GM18511 (cell line): ENCODE results near the gene PDE4D.

ENCODE experiments used
- ATAC-seq: cut with Tn5 transposase; IDR thresholded peaks from one replicate; pipeline ENCODE4 v1.9.1; 2021; ENCODE audit warnings: mild to moderate bottlenecking, moderate library complexity; ENCODE audit not compliant: unreplicated experiment

Gene PDE4D

DNA sequence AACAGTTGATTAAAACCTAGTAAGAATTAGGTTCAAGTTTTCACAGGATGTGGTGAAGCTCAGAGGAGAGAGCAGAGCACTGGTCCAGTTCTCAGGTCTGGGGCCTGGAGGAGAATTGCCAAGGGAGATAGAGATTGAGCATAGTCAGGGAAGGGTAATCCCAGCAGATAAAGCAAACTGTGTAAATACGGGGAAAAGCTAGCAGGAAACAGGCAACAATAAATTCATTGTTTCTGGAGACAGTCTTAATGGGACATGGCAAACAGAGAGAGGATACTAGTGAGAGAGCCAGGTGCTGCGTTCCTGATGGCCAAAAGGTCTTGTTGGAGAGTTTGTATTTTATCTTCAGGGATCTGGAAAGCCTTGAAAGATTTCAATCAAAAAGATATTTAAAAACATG lies 333.0 kb downstream of the PDE4D start:
- no peak for ATAC-seq

DNA sequence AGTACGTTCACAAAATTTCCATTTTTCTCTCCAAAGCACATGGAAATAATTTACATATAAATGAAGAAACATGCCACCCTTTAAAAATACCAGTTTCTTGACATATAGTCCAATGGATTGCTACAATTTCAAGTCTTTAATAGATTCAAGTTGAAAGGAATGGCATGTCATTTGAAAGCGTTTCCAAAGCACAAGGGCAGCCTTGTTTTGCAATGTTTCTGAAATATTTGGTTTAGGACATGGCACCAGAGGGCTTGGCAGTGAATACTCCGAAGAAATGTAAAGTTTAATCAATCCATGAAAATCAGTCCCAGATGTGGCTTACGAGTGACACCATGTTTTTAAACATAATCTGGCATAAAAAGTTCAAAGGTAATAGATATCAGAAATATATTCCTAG lies 333.7 kb downstream of the PDE4D start:
- ATAC-seq: no peak

DNA sequence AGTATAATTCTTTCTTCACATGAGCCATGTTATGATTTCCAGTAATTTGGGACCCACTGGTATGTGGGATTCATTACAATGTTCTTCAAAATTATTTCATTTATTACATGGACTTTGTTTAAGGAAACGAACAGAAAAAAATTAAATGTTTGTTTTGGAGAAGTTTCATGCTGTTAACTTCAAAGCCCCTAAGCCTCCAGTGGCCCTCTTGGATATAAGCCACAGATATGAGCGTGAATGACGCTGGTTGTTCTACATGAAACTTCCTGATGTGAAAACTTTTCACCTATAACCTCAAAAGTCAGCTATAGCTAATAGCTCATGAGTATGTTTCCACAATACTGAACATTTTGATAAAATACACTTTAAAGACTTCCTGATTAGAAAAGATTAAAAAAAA lies 334.2 kb downstream of the PDE4D start:
- ATAC-seq: no peak

DNA sequence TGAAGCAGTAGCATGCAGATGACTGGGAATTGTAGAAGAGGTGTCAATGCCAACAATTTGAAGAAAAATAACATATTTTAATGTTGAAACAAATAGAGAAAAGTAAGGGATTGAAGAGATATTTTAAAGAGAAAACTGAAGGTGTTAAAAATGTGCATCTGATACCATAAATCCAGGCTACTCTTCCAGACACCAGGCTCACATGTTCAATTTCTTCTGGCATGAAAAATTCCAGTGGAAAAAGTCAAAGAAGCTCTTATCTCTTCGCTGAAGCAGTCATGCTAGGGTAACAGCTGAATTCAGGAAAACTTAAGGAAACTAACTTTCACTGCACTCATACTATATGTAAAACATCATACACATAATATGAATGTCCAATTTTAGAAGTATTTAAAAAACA lies 335.0 kb downstream of the PDE4D start:
- ATAC-seq: no peak

DNA sequence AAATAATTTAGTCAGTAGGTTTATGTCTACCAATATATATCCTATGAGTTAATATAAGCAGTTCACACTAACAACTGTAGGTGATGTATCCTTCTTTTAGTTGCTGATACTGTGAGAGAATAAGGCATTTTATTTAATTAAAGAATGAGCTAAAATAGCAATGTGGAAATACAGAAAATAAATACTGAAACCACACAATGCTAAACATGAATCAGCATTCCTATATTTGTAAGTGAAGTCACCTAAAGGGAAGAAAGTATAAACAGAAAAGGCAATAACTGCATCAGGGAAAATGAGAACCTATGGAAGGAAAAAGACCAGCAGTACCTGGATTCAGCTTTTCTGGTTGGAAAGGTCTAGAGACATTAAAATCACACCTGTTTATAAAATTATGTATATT lies 336.0 kb downstream of the PDE4D start:
- ATAC-seq: no peak

- no peak for ATAC-seq
Observed at GRCh38 chr5:59555596-59555995, 337.9 kb downstream of the PDE4D start.

DNA sequence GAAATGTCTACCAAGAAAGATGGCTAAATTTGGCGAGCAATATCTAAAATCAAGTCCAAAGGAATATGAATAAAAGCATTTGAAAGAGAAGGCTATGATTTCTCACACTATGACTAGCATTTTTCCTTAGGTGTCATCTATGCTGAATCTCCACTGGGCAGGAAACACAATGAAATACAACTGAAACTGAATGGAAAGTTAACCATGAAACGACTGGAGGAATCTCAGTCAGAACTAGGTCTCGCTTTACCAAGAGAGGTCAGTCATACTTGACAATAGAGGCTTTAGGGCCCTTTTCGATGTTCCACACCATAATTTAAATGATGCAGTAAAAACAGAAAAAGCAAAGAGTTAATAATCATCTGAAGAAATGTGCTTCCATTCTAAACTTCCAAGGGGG lies 339.0 kb downstream of the PDE4D start:
- no peak for ATAC-seq

GRCh38 chr5:59553992-59554391 lies 339.5 kb downstream of the PDE4D start:
- ATAC-seq: no peak

DNA sequence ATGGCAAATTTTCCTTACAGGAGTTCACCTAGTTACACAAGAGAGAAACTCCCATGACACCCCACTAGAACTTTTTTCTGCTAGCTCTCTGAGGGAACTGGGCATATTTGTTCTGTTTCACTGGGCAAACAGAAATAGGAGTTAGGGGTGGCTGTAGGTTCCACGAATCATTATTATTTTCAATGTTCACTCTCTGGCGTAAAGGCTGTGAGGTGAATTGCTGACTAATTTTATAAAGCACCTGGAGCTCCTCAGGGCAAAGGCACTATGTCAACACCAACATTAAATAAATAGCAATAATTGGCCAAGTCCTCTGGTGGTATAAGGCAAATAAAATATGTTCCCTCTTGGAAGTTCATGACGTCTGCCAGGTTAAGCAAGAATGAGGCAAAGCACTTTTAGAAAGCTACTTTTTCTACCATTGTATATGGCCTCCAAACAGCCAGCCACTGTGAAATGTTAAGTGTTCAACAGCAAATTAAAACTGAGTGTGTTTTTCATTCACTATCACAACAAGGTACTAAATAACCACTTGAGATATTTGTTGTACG lies 344.6 kb downstream of the PDE4D start:
- ATAC-seq: no peak

GRCh38 chr5:59547731-59548130 lies 345.8 kb downstream of the PDE4D start:
- no peak for ATAC-seq

DNA sequence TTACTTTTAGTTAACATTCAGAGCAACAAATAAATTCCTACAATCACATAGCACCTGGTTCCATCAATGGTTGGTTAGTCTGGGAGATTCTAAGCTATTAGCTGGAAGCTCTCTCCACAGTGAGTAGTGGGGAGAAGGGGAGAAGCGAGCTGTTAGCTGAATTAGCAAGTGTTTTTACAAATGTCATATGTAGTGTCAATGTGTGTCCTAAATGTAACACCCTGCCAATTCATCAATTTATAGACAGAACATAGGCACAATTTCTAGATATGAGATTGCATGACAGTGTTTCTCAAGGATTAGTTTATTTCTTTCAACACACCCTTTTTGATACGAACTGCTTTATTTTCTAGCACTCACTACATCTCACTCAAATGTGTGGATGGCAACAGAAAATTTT lies 349.0 kb downstream of the PDE4D start:
- ATAC-seq: no peak

DNA sequence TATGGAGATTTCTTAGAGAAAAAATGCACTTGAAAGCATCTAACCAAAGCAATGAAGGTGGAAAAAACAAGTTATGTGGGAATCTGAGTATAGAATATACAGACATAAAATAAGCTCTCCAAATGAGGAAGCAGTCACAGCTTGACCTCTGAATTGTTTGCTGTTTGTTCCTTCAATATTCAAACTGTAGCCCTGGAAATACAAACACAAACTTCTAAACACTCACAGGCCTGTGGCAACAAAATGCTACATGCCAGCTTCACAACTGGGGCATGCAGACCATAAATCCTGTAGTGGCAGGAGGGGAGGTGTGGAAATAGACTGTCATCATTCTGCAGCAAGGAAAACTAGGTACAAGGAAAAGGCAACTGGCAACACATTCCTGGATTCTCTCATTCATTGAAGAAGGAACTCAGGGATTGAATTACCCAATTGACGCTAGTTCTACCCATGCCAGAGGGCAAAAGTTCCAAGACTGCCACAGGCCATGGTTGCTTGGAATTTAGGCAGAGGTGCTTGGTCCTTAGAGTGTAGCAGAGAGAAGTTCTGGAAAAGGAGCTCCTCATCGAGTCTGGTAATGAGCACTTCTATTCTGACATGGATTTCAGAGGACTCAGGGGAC lies 349.6 kb downstream of the PDE4D start:
- ATAC-seq: no peak

DNA sequence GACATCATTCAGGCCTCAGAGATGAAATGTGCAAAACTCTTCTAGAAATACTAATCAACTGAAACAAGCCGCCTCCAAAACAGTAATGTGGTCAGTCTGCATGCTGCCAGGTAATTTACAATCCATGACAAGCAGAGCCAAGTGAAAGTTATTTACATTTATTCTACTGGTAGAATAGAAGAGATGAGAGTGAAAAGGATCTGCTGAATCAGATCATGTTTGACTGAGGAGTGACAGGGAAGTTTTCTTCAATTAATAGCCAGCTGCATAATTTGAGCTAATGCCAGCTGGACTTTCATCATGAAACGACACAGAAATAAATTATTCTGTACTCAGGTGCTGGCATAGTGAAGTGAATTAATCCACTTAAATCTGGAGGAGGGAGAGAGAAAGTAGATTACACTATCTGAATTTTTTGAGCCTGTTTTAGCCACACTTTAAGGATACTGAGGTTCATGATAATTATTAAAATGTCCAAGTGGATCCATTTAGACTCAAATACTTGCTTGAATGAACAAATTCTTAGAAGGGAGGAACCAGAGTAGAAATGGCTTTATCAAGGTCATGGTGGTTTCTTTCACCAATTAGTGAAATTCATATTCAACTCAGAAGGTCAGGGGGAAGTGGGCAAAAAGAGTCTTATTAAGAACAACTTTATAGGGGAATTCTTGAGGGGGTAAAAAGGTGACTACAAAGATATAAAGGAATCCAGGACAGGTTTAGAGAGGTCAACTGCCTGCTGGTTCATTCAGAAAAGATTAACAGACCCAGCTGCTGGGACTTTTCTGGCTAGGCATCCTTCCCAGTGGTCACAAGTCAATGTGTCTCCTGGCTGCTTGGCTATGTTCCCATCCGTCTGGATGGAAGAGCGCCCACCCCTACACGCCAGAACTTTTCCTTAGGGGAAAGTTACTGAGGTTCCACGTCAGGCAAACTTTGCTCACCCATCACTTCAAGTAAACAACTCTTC lies 350.4 kb downstream of the PDE4D start:
- ATAC-seq: no peak

DNA sequence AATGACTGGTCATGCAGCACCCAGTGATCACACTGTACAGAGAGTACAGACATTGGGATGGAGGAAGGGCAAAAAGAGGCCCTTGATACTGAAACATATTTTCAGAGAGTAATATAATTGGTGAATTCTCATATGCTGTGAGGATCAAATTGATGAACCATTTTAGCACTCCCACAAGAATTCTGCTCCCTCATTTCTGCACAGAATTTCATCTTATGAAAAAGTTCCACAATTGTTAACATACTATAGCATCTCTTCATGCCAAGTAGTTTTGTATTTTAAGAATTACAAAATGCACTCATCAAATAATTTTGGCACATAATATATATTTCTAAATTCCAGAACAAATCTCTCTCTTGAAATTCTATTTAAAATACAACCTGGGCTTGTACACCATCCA lies 351.2 kb downstream of the PDE4D start:
- ATAC-seq: no peak

DNA sequence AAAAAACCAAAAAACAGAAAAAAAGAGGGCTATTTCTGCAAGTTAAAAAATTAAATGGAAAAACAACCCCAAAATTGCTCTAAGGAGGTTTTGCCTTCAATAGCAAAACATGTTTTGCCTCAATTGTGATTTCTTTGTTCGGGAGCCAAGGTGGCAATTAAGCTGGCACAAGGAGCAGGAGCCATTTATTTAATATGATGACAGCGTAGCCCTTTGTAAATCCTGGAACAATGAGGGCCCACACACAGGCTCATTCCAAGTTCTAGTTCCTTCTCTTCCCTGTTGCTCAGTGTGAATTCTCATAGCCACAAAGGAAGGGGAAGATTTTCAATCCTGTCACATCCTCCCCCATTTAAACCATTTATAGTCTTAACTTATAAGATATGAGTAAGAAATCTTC lies 353.2 kb downstream of the PDE4D start:
- no peak for ATAC-seq

GRCh38 chr5:59538750-59539121 lies 354.8 kb downstream of the PDE4D start:
- no peak for ATAC-seq

GRCh38 chr5:59537961-59538749 lies 355.4 kb downstream of the PDE4D start:
- ATAC-seq: no peak

DNA sequence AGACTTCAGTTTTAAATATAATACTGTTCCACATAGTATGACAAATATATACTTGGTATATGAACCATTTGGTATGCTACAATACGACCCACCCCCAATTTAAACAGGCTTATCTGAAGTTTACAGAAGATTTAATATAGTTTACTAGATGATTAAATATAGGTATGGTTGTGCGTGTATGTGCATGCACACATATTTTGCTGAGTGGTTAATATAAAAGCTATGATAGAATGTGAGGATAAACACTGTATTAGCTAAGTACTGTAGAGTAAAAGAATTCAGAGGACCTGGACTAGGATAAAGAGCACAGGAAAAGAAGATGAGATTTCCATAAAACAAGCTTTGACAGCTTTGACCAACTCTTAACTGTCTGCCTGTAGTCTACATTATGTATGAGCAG lies 356.7 kb downstream of the PDE4D start:
- ATAC-seq: no peak

DNA sequence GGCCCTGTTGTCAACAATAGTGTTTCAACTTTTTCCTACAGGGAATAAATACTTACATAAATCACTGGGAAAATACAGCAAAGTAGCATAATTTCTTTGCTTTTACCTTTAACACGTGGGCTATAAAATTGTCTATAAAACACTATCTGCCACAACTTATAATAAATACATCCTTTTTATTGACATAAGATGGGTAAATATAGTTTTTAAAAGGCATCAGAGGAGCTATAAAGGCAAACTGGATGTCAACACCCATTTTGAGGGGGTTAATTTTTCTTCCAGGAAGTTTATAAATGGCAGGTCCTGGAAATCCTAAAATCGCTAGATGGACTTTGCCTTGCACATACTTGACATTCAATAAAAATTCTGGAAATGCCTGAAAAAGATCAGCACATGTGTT lies 358.0 kb downstream of the PDE4D start:
- no peak for ATAC-seq

DNA sequence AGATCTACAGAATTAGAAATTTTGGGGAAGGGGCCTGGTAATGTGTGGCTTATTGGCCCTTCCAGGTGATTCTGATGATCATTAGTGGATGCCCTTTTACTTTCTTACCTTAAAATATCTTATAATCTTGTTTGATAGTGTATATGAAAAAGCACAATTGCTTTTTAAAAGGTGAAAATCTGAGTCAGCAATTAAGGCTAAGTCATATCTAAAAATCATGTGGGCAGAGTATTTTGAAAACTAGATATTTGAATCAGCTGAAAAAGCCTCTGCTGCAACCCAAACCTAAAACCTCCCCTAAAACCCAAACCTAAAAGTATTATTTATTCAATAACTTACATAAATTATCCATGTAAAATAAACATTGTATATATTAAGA lies 359.8 kb downstream of the PDE4D start:
- ATAC-seq: no peak

GRCh38 chr5:59532979-59533729 lies 360.4 kb downstream of the PDE4D start:
- ATAC-seq: no peak
